Measurements from ENCODE around the gene CLMN.
"Not testable (repeated sequence)": the region's sequence is repeated elsewhere in the genome, so short reads cannot be mapped to it uniquely, and the experiment has no call there.

Gene CLMN

DNA sequence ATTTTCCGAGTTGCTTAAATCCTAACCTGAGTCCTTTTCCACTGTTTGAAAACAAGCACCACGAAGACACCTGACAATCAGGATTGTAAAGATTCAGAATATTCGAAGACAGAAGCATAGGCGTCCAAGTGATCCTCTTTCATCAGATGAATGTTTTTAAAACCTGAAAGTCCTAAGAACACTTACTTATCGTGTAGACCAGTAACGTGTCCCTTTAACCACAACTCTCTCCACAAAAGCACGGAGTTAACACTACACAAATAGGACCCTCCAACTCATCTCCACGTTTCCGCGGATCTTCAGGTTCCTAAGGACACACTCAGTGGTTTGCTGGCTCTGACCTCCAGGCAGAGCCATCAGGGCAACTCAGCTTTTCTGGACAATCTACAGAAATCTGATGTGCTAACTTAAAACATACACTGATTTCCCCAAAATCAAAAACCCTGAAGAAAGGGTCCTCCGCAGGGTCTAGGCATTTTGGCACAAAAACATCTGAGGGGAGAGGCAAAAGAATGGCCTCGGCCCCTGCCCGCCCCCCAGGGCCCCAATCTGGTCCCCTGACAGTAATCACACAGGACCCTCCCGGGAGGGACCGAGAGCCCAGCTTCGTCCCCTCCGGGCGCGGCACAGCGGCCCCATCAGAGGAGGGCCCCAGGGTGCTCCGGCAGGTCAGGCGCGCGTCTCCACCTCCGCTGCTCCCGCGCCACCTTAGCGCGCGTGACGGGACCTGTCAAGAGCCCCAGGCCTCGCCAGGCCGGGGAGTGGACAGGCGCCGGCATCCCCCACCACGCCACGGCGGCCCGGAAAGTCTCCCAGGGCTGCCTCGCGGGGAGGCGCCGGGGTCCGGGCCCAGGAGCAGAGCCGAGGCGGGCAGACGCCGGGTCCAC is 163.3 kb downstream of the CLMN start:
- peak; percentile 14 to 17 for ATAC-seq

DNA sequence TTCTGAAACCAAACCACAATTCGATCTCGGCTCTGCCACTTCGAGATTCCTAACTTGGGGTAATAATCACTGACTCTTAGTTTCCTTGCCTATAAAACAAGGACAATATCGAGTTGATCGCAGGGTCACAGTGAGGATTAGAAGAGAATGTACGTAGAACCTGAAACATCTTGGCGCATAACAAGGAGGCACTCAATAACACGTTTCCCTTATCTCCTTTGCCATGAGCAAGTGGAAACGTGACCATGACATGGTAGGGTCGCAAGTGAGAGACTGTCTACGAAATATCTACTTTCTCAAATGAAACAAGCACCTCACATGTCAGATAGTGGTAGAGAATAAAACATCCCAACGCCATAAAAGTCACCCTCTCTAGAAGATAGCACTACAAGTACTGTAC is 164.7 kb downstream of the CLMN start:
- ATAC-seq: no peak

DNA sequence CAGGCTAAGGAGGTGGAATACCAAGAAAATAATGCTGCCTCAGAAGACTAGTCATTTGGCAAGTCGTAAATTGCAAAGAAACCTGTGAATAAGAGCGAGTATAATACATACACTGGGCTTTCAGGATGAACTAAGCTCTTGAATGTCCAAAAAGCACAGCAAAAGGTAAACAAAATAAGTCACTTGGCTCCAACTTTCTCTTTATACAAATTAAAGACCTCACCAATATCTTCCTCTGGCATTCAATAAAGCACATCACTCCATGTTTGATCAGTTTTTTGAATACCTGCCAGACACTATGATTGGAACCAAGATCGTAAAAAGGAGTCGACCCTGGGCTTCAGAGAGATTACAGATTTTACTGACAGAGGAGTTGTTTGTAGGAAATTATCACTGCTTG is 165.8 kb downstream of the CLMN start:
- no peak for ATAC-seq

DNA sequence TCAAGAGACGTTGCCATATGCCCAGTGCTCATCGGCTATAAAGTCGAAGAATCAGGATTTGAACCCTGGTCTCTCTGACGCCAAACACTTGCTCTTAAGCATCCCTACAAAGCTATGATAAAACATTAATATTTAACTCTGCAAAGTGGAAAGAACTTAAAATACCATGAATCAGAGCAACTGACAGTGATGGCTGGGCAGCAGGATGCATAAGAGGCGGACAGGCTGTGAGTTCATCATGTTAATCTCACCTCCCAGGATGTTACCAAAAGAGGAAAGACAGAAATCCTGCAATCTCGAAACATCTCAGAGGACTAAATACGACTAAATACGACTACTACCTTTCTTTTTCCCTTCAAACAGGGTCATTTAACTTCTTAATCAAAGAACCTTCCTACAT is 168.1 kb downstream of the CLMN start:
- ATAC-seq: no peak

DNA sequence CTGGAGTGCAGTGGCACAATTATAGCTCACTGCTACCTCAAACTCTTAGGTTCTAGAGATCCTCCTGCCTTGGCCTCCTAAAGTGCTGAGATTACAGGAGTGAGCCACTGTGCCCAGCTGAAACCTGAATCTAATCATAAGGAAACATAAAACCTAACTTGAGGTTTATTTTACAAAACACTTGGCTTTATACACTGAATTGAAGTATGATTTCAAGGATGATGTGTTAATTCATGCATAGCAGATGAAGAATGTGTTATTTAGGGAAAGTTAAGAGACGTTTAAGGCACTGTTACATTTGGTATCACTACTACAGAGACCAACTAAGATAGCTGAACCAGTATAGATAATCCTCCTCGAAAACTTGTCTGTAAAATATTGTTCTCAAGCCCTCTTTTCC is 168.8 kb downstream of the CLMN start:
- ATAC-seq: no peak

DNA sequence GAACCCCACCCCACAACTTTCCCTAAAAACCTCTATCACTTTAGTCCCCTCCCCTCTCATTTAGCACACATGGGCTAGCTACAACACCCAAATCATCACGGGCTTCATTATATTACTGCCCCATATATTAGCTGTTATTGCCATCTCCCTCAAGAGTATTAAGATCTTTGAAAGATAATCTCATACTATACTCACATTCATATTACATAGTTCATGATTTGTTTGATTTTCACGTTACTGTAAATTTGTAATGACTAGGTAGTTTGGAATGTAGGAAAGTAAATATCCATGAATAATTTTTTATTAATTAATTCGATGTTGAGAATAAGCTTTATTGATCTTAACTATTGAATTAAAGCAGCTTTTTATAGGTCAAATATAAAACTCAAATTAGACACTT is 170.3 kb downstream of the CLMN start:
- ATAC-seq: no peak

DNA sequence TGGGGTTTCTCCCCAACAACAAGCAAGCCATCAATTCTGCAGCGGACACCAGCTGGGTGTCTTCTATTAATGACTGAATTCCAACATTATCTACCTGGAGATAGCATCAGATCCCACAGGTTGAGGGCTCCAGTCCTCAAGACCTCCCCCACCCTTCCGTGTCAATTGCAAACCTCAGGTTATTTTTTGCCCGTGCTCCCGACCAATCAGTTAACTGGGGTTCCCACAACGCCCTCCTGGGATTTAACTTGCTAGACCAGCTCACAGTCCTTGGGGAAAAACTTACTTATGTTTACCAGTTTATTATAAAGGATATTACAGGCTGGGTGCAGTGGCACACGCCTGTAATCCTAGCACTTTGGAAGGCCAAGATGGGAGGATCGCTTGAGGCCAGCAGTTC is 172.1 kb downstream of the CLMN start:
- no peak for ATAC-seq

DNA sequence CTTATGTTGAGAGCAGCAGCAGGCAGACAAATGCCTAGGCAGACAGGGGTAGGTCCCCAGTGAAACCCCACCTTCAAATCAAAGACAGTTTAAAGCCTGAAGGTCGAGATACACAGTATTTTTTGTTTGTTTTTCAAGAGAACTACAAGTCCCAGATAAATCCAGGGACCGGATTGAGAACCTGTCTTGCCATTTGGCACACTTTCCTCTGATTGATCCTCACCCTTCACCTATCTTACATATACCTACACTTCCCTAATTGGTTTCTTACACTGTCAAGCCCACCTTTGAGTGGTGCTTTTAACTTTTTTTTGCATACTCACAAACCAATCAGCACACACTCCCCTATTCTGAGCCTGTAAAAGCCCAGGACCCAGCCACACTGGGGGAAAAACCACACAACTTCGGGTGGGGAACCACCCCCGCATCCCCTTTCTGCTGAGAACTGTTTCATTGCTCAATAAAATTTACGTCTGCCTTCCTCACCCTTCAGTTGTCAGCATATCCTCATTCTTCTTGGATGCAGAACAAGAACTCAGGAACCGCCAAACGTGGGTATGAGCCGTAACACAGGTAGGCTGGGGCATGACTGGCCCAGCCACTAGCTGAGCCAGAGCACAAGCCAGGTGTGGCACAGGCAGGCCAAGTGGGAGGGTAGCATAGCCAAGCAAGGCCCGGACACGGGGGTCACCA is 173.5 kb downstream of the CLMN start:
- no peak for ATAC-seq

DNA sequence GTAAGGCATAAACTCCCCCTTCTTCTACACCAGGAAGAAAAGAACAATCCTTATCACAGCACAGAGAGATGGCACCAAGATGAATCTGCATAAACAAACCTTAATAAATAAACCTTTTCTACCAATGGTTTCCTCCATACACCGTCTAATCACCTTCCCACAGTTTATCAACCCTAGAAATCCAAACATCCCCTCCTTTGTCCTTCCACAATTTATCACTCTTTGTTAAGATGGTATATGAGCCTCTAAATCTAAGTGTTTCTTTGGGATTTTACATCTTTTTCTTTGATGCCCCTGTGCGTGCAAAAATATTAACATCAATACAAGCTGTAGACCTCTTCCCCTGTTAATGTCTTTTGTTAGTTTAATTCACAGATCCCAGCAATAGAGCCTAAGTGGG is 174.9 kb downstream of the CLMN start:
- ATAC-seq: no peak

DNA sequence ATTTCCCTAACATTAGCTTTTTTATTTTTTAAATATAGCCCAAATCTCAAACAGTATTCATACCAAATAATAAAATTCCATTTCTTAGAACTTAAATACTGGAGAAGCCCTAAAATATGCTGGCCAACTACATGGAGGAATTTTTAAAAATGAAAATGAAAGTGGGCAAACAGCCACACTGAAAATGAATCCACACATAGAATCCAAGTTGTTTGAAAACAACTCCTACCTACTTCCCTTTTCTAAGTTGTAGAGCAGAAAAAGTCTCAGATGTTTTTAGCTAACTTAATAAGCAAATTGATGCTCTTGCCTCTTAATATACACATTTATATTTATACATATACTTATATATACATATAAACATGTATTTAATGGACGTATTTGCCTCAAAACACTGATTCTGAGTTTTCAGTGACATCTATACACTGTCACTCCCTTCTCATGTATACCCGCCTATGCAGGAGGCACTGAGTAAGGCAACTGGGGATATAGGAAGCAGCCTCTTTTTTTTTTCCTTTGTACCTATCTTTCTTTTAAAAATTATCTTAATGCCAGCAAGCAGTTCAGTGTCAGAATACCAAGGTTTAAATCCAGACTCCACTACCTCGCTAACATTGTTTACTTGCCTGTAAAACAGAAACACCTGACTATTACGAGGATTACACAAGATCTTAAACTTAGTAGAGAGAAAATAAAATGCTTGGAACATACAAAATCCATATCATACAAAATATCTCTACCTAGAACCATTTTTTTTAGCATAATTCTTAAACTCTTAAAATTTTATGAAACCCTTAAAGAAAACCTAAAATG is 175.7 kb downstream of the CLMN start:
- no peak for ATAC-seq

DNA sequence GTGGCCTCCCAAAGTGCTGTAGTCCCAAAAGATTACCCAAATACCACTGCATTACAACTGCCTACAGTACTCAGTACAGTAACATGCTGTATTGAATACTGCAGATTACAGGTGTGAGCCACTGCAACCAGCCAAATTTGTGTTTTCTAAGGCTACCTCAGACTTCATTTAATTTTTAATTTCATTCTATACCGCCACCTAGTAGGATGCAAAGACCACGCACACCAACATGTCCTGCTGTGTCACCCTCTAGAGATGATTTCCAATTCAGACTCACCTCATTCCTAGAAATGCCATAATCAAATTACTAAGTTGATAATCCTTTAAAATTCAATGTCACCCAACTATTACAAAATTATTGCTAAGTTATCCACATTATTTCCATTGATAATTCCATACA is 177.5 kb downstream of the CLMN start:
- ATAC-seq: no peak

DNA sequence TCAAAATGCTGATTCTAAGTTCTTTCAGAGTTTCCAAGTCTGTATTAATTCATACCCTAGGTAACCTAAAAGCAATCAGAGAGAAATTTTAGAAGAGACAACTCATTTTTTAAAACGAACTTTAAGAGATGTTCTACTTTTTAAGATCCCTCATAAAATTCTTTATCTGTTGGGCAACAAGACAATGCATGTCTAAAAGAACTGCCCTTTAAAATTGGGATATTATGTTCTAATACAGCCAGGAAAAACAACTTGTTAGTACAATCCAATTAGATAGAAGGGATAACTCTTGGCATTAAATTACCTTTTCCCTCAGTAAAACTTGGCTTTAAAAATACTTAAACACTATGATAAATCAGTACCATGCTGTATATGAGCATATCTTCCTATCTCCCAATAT is 178.0 kb downstream of the CLMN start:
- no peak for ATAC-seq

DNA sequence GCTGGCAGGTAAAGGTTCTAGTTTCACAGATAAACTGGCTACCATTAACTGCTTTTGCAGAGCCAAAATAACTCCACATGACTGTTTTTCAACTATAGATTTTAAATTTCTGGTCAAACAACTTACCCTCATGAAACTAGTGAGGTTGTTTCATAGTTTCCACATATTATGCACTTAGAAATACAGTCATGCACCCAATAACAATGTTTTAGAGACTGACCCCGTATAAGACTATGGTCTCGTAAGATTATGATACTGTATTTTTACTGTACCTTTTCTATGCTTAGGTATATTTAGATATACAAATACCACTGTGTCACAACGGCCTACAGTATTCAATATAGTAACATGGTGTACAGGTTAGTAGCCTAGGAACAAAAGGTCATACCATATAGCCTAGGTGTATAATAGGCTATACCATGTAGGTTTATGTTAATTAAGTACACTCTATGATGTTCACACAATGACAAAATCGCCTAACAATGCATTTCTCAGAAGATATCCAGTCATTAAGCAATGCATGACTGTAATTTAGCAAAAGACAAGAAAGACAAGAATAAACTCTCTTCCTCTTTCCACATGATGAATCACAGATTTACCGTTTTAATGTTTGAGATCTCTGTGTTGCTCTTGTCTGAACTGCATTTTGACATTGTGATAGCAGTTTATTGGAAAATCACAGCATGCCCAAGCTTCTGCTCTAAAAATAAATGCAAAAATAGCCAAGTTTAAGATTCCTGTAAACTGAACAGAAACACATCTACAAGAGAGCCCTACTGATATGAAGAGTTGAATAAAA is 179.4 kb downstream of the CLMN start:
- peak; percentile 68 to 75 for ATAC-seq

DNA sequence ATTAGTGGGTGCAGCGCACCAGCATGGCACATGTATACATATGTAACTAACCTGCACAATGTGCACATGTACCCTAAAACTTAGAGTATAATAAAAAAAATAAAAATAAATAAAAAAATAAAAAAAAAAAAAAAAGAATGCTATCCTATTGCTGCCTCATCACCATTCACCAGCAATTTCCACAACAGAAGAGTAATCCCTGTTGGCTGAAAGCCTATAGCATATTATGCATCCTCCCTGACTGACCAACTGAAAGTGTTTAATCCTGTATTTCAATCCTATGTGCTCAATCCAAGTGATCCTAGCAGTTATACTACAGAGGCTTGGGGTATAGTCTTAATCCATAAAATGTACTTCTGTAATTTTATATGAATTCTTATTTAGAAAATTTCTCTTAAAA is 180.8 kb downstream of the CLMN start:
- no peak for ATAC-seq

DNA sequence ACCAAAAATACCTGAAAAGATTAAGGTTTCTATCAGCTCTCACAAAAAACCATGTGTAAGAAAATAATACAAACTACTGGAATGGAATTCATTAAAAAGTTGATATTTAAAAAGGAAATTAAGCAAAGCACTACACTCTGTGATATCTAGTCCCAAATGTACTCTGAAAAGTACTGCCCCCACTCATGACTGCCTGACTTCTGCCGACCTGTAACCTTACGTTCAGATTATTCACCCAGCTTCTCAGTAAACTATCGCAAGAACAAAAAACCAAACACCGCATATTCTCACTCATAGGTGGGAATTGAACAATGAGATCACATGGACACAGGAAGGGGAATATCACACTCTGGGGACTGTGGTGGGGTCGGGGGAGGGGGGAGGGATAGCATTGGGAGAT is 181.3 kb downstream of the CLMN start:
- ATAC-seq: not testable (repeated sequence)

DNA sequence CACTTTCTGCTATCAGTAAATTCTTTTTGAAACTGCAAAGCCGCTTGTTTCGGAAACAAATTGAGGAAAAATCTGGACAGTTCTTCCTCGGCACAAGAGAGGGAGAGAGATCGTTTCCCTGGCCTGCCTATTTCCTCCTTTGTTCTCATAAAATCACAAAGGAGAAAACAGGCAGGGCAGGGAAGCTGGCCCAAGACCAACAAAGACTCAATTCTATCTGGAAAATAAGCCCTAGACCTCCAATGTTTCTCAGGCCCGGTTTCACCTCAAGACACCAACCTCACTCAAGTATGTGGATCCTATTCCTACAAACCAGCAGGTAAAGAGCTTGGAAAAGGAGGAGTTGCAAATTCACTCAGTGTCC is 181.9 kb downstream of the CLMN start:
- ATAC-seq: no peak

DNA sequence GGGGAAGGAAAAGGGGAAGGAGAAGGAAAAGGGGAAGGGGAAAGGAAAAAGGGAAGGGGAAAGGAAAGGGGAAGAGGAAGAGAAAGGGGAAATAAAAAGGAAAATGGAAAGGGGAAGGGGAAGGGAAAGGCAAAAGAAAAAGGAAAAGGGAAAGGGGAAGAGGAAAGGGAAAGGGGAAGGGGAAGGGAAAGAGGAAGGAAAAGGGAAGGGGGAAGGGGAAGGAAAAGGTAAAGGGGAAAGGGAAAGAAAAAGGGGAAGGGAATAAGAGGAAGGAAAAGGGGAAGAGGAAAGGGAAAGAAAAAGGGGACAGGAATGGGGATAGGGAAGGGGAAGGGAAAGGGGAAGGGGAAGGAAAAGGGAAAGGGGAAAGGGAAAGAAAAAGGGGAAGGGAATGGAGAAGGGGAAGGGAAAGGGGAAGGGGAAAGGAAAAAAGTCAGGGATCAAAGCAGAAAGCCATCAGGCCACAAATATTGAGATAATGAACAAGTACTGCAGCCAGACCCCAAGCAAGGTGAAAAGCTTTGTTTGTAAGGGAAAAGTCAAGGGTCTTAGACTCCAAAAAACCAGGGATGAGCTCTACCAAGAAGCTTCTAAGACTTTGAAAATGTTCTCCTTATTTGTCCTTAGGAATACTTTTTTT is 182.4 kb downstream of the CLMN start:
- ATAC-seq: no peak

DNA sequence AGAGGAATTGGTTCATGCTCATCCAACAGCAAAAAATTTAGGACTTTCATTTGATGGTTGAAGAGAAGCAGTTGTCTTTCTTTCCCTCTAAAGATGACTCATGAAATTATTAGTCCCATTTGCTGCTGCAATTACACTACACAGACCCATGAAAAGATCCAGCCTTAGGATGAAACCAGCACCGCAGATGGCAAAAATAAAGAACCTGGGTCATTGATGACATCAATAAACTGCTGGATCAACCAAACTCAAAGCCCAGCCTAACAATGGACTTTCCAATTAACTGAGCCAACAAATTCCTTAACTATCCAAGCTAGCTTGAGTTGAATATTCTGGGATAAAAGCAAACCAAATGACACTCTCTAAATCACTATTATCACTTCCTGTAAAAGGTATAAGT is 183.1 kb downstream of the CLMN start:
- ATAC-seq: no peak

DNA sequence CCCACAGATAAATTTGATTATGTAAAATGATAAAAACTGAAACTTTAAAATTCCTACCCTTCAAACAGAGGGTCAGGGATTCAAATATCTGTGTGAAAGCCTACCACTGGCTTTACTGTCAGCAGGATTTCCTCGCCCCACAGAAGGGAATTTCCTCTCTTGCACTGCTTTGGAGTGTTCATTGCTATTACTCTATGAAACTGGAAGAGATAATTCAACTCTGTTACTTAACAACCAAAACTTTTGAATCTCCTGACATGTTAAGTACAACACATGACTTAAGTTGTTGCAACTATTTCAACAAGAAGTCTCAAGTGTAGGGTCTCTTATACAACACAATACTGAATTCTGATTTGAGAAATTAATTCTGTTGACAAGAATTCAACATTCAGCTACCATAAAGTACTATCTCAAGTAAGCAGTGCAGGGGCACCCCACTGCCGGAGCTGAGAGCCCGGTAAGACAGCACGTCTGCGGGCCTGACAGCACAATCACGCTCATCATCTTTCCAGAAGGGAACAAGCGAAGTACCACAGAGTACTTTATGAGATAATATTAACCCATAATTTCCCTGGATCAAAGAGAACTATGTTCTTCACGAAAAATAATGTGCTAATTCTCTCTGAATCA is 185.3 kb downstream of the CLMN start:
- ATAC-seq: no peak

DNA sequence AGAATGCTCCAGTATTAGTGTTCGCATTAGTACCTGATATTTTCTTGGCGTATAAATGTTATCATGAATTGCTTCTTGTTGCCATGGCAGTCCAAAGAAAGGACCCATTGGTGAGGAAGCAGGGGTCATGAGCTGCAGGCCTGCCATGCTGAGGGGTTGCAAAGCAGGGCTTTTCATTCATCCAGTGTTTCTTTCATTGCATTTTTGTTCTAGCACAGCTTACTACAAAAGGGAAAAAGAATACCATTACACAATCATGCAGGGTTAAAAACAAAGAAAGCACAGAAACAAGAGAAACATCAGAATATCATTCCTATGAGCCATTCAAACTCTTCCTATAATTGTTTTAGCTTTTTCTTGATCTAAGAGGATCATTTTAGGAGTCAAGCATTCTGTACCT is 186.4 kb downstream of the CLMN start:
- ATAC-seq: no peak

DNA sequence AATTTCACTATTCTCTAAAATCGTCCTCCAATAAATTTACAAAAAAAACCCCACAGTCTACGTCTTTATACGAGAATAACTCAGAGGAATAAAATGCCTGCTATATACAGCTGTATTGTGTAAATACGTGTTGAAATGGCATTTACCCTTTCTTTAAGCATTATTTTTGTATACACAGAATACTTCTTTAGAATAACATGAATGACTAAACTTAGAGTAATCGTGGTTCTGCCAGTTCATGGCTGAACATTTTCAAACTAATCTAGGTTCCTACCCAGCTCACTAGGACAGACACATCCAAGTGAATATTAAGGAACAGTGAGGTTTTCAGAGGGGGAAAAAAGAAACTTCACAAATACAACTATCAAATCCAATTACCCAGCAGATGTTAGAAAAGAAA is 186.9 kb downstream of the CLMN start:
- no peak for ATAC-seq
